GM12878 (cell line): ENCODE measurements around the gene WWOX. TPM values are rescaled to one million over a fixed set of nuclear protein-coding genes. Genes with fewer than 3 reads are reported as not detected.

ENCODE experiments used
- ATAC-seq: fragments of 200-7000 bp; cut with Tn5 transposase; 3 replicates; pipeline ENCODE4 v1.9.1; 2020; ENCODE audit warnings: mild to moderate bottlenecking, moderate library complexity
- BruUV-seq: library from RNA; stranded (reverse); fragments of 400-500 nt; replicated peaks from 2 replicates; lab custom pipeline; 2021; lab: Mats Ljungman, UMichigan
- CTCF ChIA-PET: fragments of 300-600 bp; sonication (Branson Sonifier 250); formaldehyde crosslinking; extraction: SDS; loops from one replicate; lab custom pipeline; 2021; ENCODE audit warnings: inconsistent platforms; lab: Yijun Ruan, JAX
- POLR2A ChIA-PET: fragments of 350-600 bp; formaldehyde crosslinking; extraction: SDS; loops from one replicate; lab custom pipeline; 2021; ENCODE audit warnings: inconsistent platforms; lab: Charles Lee
- RAD21 ChIA-PET: fragments of 300-600 bp; sonication (Branson Sonifier 250); formaldehyde crosslinking; loops from one replicate; lab custom pipeline; 2023; ENCODE audit warnings: antibody characterized with exemption; ENCODE audit not compliant: unreplicated experiment; lab: Charles Lee
- SMC1A ChIA-PET: fragments of 300-600 bp; sonication (Branson Sonifier 250); formaldehyde crosslinking; loops from one replicate; lab custom pipeline; 2023; ENCODE audit not compliant: unreplicated experiment, uncharacterized antibody; lab: Charles Lee
- DNase-seq: peaks from one replicate; pipeline ENCODE4 v3.0.0-alpha.2; 2011; ENCODE audit warnings: low read depth, low spot score
- FAIRE-seq: peaks from 3 replicates; lab custom pipeline; 2011; peaks lifted over from hg19 to GRCh38; lab: Jason Lieb, UNC
- H2AFZ ChIP-seq: 2 replicates; pipeline ENCODE4 v1.6.0; 2011; ENCODE audit warnings: low read depth, low read length, control low read depth; ENCODE audit not compliant: control insufficient read depth
- H3K27ac ChIP-seq: 2 replicates; pipeline ENCODE4 v1.5.1; 2011; ENCODE audit warnings: control low read depth; ENCODE audit not compliant: control insufficient read depth, insufficient read depth
- H3K27me3 ChIP-seq, 2 experiments: replicated peaks in 1 of 2; 2 replicates each; pipeline versions ENCODE4 v1.6.0 to v1.6.1; 2011; ENCODE audit warnings: low read length in 1 of 2; ENCODE audit not compliant: control insufficient read depth in 2 of 2, insufficient read depth in 2 of 2
- H3K36me3 ChIP-seq, 2 experiments: 2 replicates each; pipeline ENCODE4 v1.5.1; 2011; ENCODE audit warnings: low read length in 1 of 2; ENCODE audit not compliant: control insufficient read depth in 2 of 2, insufficient read depth in 2 of 2
- H3K4me1 ChIP-seq: 2 replicates; pipeline ENCODE4 v1.6.1; 2011; ENCODE audit warnings: mild to moderate bottlenecking, low read length, moderate library complexity, mixed read lengths; ENCODE audit not compliant: control insufficient read depth, insufficient read depth
- H3K4me2 ChIP-seq: 2 replicates; pipeline ENCODE4 v1.6.0; 2011; ENCODE audit warnings: control low read depth; ENCODE audit not compliant: control insufficient read depth, insufficient read depth
- H3K4me3 ChIP-seq: fragments of 200-600 bp; sonication (generic); 2 replicates; pipeline ENCODE4 v1.5.1; 2016
- H3K79me2 ChIP-seq: 2 replicates; pipeline ENCODE4 v1.6.0; 2011; ENCODE audit warnings: low read length; ENCODE audit not compliant: control insufficient read depth, insufficient read depth
- H3K9ac ChIP-seq: 2 replicates; pipeline ENCODE4 v1.8.0; 2011; ENCODE audit warnings: low read length, control low read depth, mixed read lengths; ENCODE audit not compliant: control insufficient read depth, insufficient read depth
- H3K9me3 ChIP-seq: replicated peaks from 3 replicates; pipeline ENCODE4 v1.5.1; 2011; ENCODE audit warnings: mild to moderate bottlenecking, low read length; ENCODE audit not compliant: control insufficient read depth, insufficient read depth
- H4K20me1 ChIP-seq: 2 replicates; pipeline ENCODE4 v1.6.0; 2011; ENCODE audit not compliant: control insufficient read depth, insufficient read depth
- BCL11A ChIP-seq: IDR thresholded peaks from 2 replicates; pipeline ENCODE4 v1.6.1; 2011; ENCODE audit warnings: low read depth, low read length
- CUX1 ChIP-seq: IDR thresholded peaks from 2 replicates; pipeline ENCODE4 v1.6.1; 2012; ENCODE audit warnings: improper control_type of control experiment, low read depth, low read length; ENCODE audit not compliant: insufficient replicate concordance
- DPF2 ChIP-seq: fragments of 450-650 bp; IDR thresholded peaks from 2 replicates; pipeline ENCODE4 v1.6.1; 2017; ENCODE audit warnings: mild to moderate bottlenecking
- E2F4 ChIP-seq: IDR thresholded peaks from 2 replicates; pipeline ENCODE4 v1.6.1; 2012; ENCODE audit warnings: low read depth, low read length, improper control_type of control experiment
- EED ChIP-seq: sonication (generic); IDR thresholded peaks from 2 replicates; pipeline ENCODE4 v1.6.1; 2016; ENCODE audit warnings: antibody characterized with exemption, low read depth
- ESRRA ChIP-seq: IDR thresholded peaks from 2 replicates; pipeline ENCODE4 v1.6.1; 2012; ENCODE audit warnings: mild to moderate bottlenecking, low read length, improper control_type of control experiment
- ETV6 ChIP-seq, 2 experiments: fragments of 450-650 bp in 1 of 2; IDR thresholded peaks in 1 of 2; conservative IDR thresholded peaks in 1 of 2; 2 replicates each; pipeline ENCODE4 v1.6.1; 2014; ENCODE audit warnings: antibody characterized with exemption in 1 of 2, borderline replicate concordance in 1 of 2, low read depth in 1 of 2, mild to moderate bottlenecking in 1 of 2, moderate library complexity in 1 of 2
- IKZF1 ChIP-seq: fragments of 450-650 bp; conservative IDR thresholded peaks from 2 replicates; pipeline ENCODE4 v1.6.1; 2017; ENCODE audit warnings: antibody characterized with exemption, mild to moderate bottlenecking
- LARP7 ChIP-seq: fragments of 450-650 bp; IDR thresholded peaks from 2 replicates; pipeline ENCODE4 v1.6.1; 2017; ENCODE audit warnings: mild to moderate bottlenecking
- MEF2B ChIP-seq: fragments of 450-650 bp; IDR thresholded peaks from 2 replicates; pipeline ENCODE4 v1.6.1; 2018; ENCODE audit warnings: mild to moderate bottlenecking, moderate library complexity; ENCODE audit not compliant: partially characterized antibody, poor library complexity, severe bottlenecking
- POLR2A ChIP-seq: IDR thresholded peaks from 2 replicates; pipeline ENCODE4 v1.6.1; 2011; ENCODE audit warnings: low read depth, mild to moderate bottlenecking, low read length
- RBBP5 ChIP-seq: fragments of 200-600 bp; sonication (generic); conservative IDR thresholded peaks from 2 replicates; pipeline ENCODE4 v1.6.1; 2016
- SIX5 ChIP-seq: IDR thresholded peaks from 2 replicates; pipeline ENCODE4 v1.6.1; 2011; ENCODE audit warnings: mild to moderate bottlenecking, low read depth, low read length, moderate library complexity; ENCODE audit not compliant: severe bottlenecking
- USF1 ChIP-seq: IDR thresholded peaks from 2 replicates; pipeline ENCODE4 v1.6.1; 2011; ENCODE audit warnings: borderline replicate concordance, low read depth, mild to moderate bottlenecking, moderate library complexity, mixed read lengths, low read length; ENCODE audit not compliant: insufficient read depth; ENCODE audit errors: extremely low read length
- WRNIP1 ChIP-seq: IDR thresholded peaks from 2 replicates; pipeline ENCODE4 v1.6.1; 2011; ENCODE audit warnings: low read depth, low read length, improper control_type of control experiment, borderline replicate concordance
- WGBS: methylation state at CpG from one replicate; pipeline ENCODE4 v1.1.6; 2016; ENCODE audit warnings: low lambda C conversion rate; ENCODE audit not compliant: insufficient replicate concordance, insufficient coverage; ENCODE audit errors: missing lambda C conversion rate; 5-methylcytosine and 5-hydroxymethylcytosine counted together
- in situ Hi-C: fragments of 300-500 bp; cut with MboI; formaldehyde crosslinking; loops from 9 replicates; pipeline ENCODE4 v1.14.3; 2018; ENCODE audit warnings: mixed read lengths
- intact Hi-C: fragments of 100-400 bp; cut with micrococcal nuclease; formaldehyde crosslinking; loops from one replicate; pipeline ENCODE4 v1.14.2; 2022; ENCODE audit not compliant: unreplicated experiment
- polyA plus RNA-seq, 11 experiments: library from polyadenylated mRNA; depleted of rRNA in 4 of 11; unstranded in 6 of 11; stranded (reverse) in 5 of 11; fragments of >200 nt; fragmentation: Nextera tagmentation in 4 of 11; fragmentation: Illumina TruSeq in 1 of 11; extraction: Ambion mirVana in 4 of 11; extraction: Trizol in 1 of 11; gene quantifications; 1 replicate in 1 of 11; 2 replicates in 10 of 11; pipeline versions ENCODE4 v1.2.1 to v1.2.3, GENCODE V29; 2011 to 2016; ENCODE audit warnings: inconsistent platforms in 2 of 11, missing spikeins in 2 of 11, low read depth in 1 of 11
- total RNA-seq, 4 experiments: library from RNA; depleted of rRNA in 3 of 4; stranded (reverse); fragments of >200 nt in 3 of 4; fragmentation: Illumina TruSeq in 1 of 4; extraction: Trizol in 1 of 4; gene quantifications; 2 replicates each; pipeline versions ENCODE4 v1.2.1 to v1.2.3, GENCODE V29; 2013 to 2021

WWOX gene
- total and polyA plus RNA-seq, 10 of the 15 experiments (the other 5 are each of a cell fraction or from before 2014, with no cell fraction given): 2.8 to 24.4 (median 17.8) TPM

GRCh38 chr16:78092758-78093157 lies 6.7 kb upstream of the WWOX start:
- no peak for DNase-seq
- BruUV-seq: no TSS peak
- in situ Hi-C loops (loop anchor here (10.0 kb wide), 1 partner anchor 878 kb away; no protein-coding TSS in a partner anchor), intact Hi-C loops (no loop called here)
- CTCF ChIA-PET: interaction anchor here (0.8 to 1.0 kb wide), 2 partner anchors 10 to 89 kb away, joined by 3 read pairs; no protein-coding TSS in a partner anchor
- Histone ChIP-seq H3K4me2 (no peak overlapping the region), H3K9ac (no peak overlapping the region), H4K20me1 (no peaks in the 10 kb centered on the region), H3K4me1 (no peaks in the 10 kb centered on the region), H3K79me2 (no peaks in the 10 kb centered on the region), H2AFZ (no peak overlapping the region), H3K27ac (no peak overlapping the region), H3K4me3 (no peak overlapping the region), H3K27me3 (no peaks in the 10 kb centered on the region; a peak in 1 of 4 replicates), H3K36me3 (no peaks in the 10 kb centered on the region), H3K9me3 (no peaks in the 10 kb centered on the region; the same call in 2 of the 3 replicates)
- SMC1A ChIA-PET: interaction anchor here (0.5 kb wide), 1 partner anchor 28 kb away, joined by 3 read pairs; no protein-coding TSS in a partner anchor
- ATAC-seq: no peak
- FAIRE-seq: no peak
- POLR2A ChIA-PET: no interaction called here
- RAD21 ChIA-PET: no interaction called here
- WGBS: 48% methylated on average over 7 of the region's 7 CpGs
- TF ChIP-seq ETV6 (conservative IDR thresholded peaks at IDR 0.05 in 1 of 2, IDR thresholded peaks at IDR 0.05 in 1 of 2; ENCODE audit: borderline replicate concordance in 1 of 2, low read depth in 1 of 2): no peak
- TF ChIP-seq MEF2B: no peak
- TF ChIP-seq DPF2: no peak
- no peak for TF ChIP-seq SIX5
- TF ChIP-seq ESRRA: no peak
- no peak for TF ChIP-seq POLR2A
- no peak for TF ChIP-seq RBBP5
- TF ChIP-seq USF1: no peak
- TF ChIP-seq IKZF1: no peak
- no peak for TF ChIP-seq EED
- TF ChIP-seq BCL11A: no peak
- TF ChIP-seq LARP7: no peak
- TF ChIP-seq WRNIP1: no peak
- TF ChIP-seq CUX1: no peak
- no peak for TF ChIP-seq E2F4
